ENCODE results near the gene CASTOR1.

GRCh38 chr22:30248484-30248883 is 40.8 kb downstream of the CASTOR1 start:
- TF ChIP-seq CTCF (IDR thresholded peaks at IDR 0.05) = no peak
- TF ChIP-seq MAX (IDR thresholded peaks at IDR 0.05; ENCODE audit: low read depth) = no peak
- no peak for TF ChIP-seq EP300 (IDR thresholded peaks at IDR 0.05; ENCODE audit: borderline replicate concordance in 1 of 2, low read depth in 1 of 2, low read length in 1 of 2)
- no peak for TF ChIP-seq TCF12 (IDR thresholded peaks at IDR 0.05)
- TF ChIP-seq SIN3A (IDR thresholded peaks at IDR 0.05; ENCODE audit: borderline replicate concordance, low read depth, low read length) = no peak
- TF ChIP-seq RFX5 (IDR thresholded peaks at IDR 0.05; ENCODE audit: low read length) = no peak
- TF ChIP-seq EZH2phosphoT487 (IDR thresholded peaks at IDR 0.05; ENCODE audit: borderline replicate concordance, low read depth) = no peak
- no peak for TF ChIP-seq IRF3 (IDR thresholded peaks at IDR 0.05; ENCODE audit: low read depth, low read length)
- TF ChIP-seq JUND (IDR thresholded peaks at IDR 0.05) = no peak
- TF ChIP-seq RXRA (IDR thresholded peaks at IDR 0.05; ENCODE audit: borderline replicate concordance, low read depth) = no peak

Measured in SK-N-SH (cell line).